ENCODE measurements around the gene TNRC6B.
"Not testable (repeated sequence)": the region's sequence is repeated elsewhere in the genome, so short reads cannot be mapped to it uniquely, and the experiment has no call there.

TNRC6B gene

DNA sequence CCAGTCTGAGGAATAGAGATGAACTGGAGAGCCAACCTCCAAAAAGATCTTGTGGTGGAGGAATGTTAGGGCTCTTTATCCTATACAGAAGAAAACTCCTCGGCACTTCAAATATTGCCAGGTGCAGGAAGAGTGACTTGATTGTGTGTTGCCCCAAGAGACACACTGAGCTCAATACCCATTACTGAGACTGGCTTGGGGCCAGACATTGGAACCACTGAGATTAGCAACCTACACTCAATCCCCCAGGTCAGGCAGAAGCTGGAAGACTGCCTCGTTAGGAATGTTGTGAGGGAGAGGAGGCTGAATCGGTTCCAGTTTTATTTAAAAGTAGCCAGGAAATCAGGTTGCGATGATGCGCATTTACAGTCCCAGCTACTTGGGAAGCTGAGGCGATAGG is 190.3 kb downstream of the TNRC6B start:
- DNase-seq = no peak

DNA sequence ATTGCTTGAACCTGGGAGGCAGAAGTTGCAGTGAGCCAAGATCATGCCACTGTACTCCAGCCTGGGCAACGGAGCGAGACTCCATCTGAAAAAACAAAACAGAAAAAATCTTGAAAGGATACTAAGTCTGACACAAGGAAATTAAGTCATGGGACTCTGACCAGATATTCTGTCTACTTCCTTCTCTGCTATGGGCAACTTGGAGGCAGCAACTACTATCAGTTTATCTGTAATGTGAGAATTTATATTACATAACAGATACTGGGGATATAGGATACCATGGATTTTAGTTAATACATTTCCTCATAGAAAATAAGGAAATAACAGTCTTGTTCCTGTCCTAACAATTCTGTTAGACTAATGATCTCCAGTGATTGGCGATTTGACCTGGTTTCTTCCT is 191.1 kb downstream of the TNRC6B start:
- DNase-seq = no peak

GRCh38 chr22:40374567-40374966 is 196.8 kb downstream of the TNRC6B start:
- DNase-seq = no peak

- no peak for DNase-seq
Measured at GRCh38 chr22:40376149-40376548, 198.4 kb downstream of the TNRC6B start.

DNA sequence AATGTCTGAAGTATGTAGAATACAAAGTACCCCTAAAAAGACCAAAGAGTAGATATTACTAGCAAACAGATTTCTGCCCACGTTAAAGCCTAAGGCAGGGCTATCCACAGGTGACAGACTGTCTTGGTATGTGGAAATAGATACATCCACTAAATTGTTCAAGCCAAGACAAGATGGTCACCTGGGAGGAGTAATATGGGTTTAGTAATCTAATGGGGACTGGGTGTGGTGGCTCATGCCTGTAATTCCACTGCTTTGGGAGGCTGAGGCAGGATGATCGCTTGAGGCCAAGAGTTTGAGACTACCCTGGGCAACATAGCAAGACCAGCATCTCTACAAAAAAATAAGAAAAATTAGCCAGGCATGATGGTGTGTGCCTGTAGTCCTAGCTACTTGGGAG is 200.2 kb downstream of the TNRC6B start:
- no peak for DNase-seq

DNA sequence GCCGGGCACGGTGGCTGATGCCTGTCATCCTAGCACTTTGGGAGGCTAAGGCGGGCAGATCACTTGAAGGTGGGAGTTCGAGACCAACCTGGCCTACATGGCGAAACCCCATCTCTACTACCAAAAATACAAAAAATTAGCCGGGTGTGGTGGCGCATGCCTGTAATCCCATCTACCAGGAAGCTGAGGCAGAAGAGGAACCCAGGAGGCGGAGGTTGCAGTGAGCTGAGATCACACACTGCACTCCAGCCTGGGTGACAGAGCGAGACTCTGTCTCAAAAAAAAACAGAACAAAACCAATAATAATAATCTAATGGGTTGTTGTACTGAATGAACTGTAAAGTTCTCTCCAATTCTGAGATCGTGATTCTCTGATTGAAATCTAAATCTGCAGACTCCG is 200.7 kb downstream of the TNRC6B start:
- DNase-seq = not testable (repeated sequence)

DNA sequence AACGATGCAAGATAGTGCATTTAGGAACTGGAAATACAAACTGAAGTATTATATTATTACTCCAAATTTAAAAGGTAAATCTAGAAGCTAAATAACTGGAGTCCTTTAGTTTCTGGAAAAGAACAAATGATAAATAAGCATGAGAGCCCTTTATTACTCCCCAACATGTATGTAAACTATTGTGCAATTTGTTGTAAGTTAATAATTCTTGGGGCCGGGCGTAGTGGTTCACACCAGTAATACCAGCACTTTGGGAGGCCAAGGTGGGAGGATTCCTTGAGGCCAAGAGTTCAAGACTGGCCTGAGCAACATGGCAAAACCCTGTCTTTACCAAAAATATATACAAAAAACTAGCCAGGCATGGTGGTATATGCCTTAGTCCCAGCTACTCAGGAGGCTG is 203.7 kb downstream of the TNRC6B start:
- DNase-seq = no peak

GRCh38 chr22:40383905-40384304 is 206.2 kb downstream of the TNRC6B start:
- no peak for DNase-seq

- peak; percentile 61 for DNase-seq
Measured at GRCh38 chr22:40385036-40385782, 207.5 kb downstream of the TNRC6B start.

Data from CD4-positive, alpha-beta T cell treated with Interleukin-17A for 1 hour (primary cell).